Endometrial microvascular endothelial cells (primary cell): ENCODE data around the gene ZNF211. TPM values are rescaled to one million over a fixed set of nuclear protein-coding genes. Genes with fewer than 3 reads are reported as not detected.

Source experiments
- in situ Hi-C: cut with HindIII; loops from 2 replicates; pipeline ENCODE4 v1.10.0; 2017; ENCODE audit warnings: low sequenced_read_pairs, low pct_unique_long_range_greater_than_20kb; ENCODE audit errors: inconsistent ontology term
- total RNA-seq: library from RNA; depleted of rRNA; stranded (reverse); fragments of >200 nt; gene quantifications from one replicate; pipeline ENCODE4 v1.2.3, GENCODE V29; 2015; ENCODE audit errors: inconsistent ontology term

Gene ZNF211
- total RNA-seq, 1 donor from 2014 or later: 1.7 TPM

DNA sequence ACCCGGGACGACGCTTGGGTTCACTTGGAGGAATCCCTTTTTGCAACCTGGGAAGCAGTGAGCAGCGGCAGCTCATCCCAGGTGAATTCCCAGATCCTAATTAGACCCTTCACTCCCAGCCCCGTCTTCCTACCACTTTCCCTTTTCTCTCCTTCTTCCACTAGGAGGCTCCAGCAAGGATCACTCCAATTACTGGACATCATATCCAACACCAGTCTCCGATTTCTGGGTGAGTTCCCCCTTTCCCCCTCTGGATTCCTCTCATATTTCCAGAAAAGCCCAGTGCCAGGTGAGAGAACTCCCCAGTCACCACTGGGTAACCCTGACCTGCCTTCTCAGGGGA, 18.7 kb downstream of the ZNF211 start:
- in situ Hi-C loops: no loop called here

DNA sequence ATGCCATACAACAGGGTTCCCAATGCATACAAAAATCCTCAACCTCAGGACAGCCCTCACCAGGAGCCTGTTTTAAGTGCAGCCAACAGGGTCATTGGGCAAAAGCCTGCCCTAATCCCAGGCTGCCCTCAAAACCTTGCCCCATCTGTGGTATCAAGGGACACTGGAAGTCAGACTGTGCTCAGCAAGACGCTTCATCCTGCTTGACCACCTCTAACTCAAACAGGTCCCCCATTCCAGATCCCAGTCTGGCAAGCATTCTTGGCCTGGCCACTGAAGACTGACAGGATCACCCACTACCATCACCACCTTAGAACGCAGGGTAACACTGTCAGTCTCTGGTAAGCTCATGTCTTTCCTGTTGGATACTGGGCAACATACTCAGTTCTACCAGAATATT, 20.7 kb downstream of the ZNF211 start:
- in situ Hi-C loops: no loop called here

DNA sequence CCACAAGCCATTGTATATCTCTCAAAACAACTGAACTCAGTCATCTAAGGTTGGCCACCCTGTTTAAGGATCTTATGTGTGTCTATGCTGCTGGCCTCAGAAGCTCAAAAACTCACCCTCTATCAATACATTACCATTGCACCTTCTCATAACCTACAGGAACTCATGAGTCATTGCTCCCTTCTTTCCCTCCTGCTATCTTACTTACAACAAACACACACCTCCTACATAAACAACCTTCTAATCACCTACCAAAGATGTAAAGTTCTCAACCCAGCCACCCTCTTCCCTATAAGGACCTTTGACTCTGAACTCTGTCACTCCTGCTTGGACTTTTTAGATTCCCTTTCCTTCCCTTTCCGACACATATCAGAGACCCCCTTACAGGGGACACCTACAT, 22.5 kb downstream of the ZNF211 start:
- in situ Hi-C loops: no loop called here

DNA sequence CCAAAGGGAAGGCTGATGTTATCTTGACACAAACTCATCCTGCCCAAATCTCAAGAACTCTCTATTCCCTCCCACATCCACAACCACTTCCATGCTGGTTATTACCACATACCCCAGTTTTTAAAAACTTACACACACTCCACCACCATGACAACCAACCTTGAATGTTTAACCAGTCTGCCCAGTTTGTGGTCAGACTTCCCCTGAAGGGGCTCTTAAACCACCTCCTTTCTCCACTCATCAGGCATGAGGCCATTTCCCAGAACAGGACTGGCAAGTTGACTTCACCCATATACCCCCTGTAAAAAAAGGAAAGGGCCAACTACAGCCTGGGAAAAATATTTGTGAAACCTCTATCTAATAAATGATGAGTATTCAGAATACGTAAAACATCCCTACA, 23.4 kb downstream of the ZNF211 start:
- in situ Hi-C loops: no loop called here

DNA sequence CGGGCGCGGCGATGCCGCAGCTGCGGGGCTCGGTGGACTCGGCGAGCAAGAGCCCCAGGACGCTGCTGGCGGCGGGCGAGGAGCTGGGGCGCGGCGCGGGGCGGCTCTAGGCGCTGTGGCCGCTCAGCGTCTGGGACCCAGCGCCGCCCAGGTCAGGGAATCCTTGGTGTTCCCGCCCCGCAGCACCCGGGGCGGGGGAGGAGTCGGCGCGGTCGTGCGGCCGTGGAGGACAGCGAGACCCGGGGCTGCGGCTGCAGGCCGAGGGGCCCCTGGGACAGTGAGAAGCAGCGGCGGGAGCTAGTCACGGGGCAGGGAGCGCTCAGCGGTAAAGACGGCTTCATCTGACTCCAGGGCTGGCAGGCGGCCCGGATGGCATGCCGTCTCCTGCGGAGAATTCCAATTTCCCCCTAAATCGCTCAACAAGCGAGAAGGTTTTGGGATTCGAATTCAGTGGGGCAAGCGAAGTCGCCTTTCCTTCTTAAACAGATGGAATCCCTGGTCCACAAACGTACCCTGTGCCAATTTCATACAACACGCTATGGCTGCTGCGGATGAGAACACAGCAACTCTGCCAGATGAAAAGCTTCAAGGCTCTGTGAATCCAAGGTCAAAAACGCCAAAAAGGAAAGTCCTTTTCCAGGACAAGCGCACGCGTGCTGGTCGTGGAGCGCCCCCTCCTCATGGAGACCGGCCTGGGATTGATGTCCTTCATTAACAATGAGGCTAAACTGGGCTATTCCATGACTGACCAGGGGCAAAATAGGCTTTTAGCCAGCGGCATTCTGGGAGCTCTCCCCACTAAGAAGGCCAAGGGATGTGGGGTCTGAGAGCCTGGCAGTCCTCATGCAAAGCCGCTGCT, 31.5 kb downstream of the ZNF211 start:
- in situ Hi-C loops: no loop called here

DNA sequence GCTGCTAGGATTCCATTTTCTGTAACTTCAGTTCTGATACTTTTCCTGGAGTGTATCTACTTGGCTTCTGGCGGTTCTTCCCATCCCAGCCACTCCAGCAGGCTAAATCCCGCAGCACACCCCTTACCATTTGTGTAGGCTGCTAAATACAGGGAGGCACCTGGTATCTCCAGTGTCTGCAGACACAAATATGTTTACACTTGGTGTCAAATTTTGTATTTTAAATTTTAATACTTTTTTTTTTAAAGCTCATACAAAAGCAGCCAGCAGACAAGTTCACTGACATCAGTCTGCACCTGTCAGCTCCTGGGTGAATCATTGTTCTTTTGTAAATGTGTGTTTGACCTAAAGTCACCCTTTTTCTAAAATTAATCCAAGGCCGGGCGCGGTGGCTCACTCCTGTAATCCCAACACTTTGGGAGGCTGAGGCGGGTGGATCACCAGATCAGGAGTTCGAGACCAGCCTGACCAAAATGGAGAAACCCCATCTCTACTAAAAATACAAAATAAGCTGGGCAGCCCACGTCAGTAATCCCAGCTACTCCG, 32.4 kb downstream of the ZNF211 start:
- in situ Hi-C loops: no loop called here

DNA sequence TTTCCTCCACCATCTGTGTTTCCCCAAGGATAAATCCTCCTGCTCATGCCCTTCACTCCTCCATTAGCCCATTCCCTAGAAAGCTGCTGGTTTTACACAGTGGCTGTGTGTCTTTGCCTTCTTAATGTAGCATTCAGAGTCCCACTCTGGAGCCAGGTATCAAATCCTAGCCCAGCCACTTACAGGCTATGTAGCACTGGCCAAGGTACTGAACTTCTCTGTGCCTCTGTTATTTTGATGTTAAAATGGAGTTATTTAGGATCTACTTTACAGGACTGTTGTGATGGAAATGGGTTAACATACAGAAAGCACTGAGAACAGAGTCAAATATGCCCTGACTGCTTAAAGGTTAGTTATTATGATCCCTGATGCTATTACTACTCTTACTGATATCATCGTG, 34.3 kb downstream of the ZNF211 start:
- in situ Hi-C loops: no loop called here

DNA sequence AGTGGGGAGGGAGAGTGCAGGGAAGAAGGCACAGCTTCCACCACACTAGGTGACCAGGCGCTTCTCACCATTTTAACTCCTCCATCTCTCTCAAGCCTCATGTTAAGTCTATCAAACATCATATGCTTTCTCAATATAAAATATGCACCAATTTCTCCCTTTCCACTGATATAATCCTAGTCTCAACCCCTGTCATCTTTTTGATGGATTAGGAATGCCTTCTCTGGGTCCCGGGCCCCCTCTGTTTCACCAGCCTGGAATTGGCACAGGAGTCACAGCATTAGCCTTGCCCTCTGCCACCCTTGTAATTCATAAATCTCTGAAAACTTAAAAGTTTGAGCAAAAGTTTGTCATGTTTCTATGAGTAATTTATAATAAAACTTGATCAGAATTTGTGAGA, 35.7 kb downstream of the ZNF211 start, which contains the start of gene ZSCAN4:
ZSCAN4 (plus strand) TSS at position 301 of the 400 bp plus-strand sequence. CDS start 7,211 bp downstream, outside the sequence.
- in situ Hi-C loops: no loop called here

DNA sequence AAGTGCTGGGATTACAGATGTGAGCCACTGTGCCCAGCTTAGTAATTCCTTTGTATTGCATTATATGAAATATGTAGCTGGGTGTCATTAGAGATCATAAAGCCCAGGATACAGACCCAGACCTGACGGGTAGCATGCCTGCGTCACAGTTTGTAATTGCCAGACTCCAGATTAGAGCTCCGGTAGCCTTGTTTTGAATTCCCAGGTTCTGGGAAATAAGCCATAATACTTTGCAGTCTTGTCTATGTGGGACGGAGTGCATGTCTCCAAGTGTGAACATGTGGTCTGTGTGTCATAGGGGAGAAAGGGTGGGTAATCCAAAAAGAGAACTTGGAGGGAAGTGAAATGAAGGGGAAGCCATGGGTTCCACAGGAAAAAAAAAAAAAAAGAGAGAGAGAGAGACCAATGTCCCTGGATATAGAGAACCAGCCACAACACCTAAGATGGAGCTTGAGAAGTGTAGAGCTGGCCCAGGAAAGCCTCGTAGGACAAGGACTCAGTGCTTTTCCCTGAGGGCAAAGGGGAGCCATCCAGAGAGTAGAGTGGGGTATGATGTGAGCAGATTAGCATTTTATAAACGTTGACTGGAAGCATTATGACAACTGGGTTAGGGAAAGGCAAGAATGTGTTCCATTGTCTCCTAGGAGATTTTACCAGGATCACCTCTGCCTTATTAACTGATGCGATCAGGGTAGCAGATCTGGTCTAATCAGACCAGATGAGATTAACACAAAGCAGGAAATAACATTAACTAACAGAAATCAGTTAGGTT, 38.3 kb downstream of the ZNF211 start:
- in situ Hi-C loops: no loop called here

DNA sequence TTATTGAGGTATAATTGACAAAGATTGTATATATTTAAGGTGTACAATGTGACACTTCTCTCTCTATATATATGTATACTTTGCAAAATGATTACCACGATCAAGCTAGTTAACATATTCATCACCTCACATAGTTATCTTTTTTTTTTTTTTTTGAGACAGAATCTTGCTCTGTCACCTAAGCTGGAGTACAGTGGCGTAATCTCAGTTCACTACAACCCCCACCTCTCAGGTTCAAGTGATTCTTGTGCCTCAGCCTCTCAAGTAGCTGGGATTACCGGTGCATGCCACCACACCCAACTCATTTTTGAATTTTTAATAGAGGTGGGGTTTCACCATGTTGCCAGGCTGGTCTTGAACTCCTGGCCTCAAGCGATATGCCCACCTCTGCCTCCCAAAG, 39.5 kb downstream of the ZNF211 start:
- in situ Hi-C loops: no loop called here

DNA sequence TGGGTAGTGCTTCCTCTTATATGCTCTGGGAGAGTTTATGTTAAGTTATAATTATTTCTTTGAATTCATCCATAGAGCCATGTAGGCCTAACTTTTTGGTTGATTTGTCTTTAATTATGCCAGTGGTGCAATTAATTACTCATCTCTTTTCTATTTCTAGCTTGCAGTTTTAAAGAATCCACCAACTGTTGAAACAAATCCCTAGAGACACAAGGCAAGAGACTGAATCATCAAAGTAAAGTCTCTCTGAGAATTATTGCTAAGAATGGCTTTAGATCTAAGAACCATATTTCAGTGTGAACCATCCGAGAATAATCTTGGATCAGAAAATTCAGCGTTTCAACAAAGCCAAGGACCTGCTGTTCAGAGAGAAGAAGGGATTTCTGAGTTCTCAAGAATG, 42.9 kb downstream of the ZNF211 start:
- in situ Hi-C loops: no loop called here

DNA sequence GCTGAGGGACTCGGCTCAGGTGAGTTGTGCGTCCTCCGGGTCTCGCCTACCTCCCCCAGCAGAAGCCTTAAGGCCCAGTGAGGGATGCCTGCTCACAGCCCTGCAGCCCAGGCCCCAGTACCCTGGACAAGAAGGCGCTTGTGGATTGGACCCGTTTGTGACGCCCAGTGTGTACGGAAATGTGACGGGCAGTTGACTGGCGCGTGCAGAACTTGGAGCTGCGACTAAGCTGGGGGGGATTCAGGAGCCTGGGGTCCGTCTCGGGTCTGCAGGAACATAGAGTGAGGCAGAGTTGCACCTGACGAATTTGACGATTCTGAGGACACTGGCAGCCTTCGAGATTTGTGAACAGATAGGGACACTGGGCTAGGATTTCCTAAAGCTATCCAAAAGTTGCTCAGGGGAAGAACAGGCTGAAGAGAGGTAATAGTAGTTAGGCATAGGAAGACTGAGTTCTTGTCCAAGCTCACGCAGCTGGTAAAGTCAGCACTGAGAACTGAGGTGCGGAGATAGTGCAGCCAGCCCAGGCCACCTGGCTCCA, 49.3 kb downstream of the ZNF211 start:
- in situ Hi-C loops: no loop called here

DNA sequence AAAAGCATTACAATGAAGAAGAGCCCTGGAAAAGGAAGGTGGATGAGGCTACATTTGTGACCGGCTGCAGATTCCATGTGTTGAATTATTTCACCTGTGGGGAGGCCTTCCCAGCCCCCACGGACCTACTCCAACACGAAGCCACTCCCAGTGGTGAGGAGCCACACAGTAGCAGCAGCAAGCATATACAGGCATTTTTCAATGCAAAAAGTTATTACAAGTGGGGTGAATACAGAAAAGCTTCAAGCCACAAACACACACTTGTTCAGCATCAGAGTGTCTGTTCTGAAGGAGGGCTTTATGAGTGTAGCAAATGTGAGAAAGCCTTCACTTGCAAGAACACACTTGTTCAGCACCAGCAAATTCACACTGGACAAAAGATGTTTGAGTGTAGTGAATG, 53.8 kb downstream of the ZNF211 start:
- in situ Hi-C loops: no loop called here

DNA sequence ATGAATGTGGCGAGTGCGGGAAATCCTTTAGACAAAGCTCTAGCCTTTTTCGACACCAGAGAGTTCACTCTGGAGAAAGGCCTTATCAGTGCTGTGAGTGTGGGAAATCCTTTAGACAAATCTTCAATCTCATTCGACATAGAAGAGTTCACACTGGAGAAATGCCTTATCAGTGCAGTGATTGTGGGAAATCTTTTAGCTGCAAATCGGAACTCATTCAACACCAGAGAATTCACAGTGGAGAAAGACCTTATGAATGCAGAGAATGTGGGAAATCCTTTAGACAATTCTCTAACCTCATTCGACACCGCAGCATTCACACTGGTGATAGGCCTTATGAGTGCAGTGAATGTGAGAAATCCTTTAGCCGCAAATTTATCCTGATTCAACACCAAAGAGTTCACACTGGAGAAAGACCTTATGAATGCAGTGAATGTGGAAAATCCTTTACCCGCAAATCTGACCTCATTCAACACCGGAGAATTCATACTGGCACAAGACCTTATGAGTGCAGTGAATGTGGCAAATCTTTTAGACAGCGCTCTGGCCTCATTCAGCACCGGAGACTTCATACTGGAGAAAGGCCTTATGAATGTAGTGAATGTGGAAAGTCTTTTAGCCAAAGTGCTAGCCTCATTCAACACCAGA, 54.5 kb downstream of the ZNF211 start:
- in situ Hi-C loops: no loop called here

DNA sequence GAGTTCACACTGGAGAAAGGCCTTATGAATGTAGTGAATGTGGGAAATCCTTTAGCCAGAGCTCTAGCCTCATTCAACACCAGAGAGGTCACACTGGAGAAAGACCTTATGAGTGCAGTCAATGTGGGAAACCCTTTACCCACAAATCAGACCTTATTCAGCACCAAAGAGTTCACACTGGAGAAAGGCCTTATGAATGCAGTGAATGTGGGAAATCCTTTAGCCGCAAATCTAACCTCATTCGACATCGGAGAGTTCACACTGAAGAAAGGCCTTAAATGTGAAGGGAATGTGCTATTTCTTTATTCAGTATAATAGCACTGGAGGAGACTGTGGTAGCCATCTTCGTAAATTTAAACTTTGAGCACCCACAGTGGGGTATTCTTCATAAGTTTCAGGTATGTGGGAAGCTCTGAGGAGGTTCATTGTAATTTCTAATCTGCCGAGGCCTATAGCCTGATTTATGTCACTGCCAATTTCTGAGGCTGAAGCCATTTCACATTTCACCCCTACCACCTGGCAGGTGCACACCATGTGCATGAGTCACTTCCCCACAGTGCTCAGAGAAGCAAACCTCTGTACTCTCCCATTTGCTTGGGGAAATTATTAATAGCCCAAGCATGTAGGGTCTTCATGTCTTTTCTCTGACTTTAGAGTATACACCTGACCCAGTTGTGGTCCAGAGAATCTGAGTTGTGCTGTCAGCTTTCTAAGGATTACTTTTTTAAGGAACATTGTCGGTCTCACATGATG, 55.2 kb downstream of the ZNF211 start:
- in situ Hi-C loops: no loop called here

DNA sequence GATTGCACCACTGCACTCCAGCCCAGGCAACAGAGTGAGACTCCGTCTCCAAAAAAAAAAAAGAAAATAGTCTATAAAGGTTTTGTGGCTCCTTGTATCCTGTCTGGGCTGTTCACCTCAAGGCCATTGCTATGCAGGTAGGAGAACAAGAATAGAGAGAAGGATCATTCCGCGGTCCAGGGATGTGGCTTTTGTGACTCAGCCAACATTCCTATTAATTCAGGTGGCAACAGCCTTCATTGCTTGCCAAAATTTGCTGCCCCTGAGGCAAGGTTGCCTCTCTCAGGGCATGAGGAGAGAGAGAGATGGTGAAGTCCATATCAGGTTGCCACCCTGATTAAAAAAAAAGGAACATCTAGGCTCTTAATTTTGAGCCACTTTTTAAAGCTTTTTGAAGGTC, 56.8 kb downstream of the ZNF211 start:
- in situ Hi-C loops: no loop called here
